HFF-Myc (cell line): ENCODE results near the gene CNGB1.
"Not testable (repeated sequence)": the region's sequence is repeated elsewhere in the genome, so short reads cannot be mapped to it uniquely, and the experiment has no call there.

Source experiments
- DNase-seq: peaks from one replicate; pipeline ENCODE4 v3.0.0-alpha.2; 2011; ENCODE audit warnings: low read depth; ENCODE audit errors: extremely low read depth
- H3K4me3 ChIP-seq: replicated peaks from 2 replicates; pipeline ENCODE4 v1.5.1; 2011; ENCODE audit warnings: low read depth, mild to moderate bottlenecking, control low read depth, low read length
- TF ChIP-seq, protein P1 (sequence below): IDR thresholded peaks from 2 replicates; pipeline ENCODE4 v1.5.1; 2012; ENCODE audit warnings: mild to moderate bottlenecking, low read depth, low read length, control low read depth; ENCODE audit errors: missing control alignments

Gene CNGB1

DNA sequence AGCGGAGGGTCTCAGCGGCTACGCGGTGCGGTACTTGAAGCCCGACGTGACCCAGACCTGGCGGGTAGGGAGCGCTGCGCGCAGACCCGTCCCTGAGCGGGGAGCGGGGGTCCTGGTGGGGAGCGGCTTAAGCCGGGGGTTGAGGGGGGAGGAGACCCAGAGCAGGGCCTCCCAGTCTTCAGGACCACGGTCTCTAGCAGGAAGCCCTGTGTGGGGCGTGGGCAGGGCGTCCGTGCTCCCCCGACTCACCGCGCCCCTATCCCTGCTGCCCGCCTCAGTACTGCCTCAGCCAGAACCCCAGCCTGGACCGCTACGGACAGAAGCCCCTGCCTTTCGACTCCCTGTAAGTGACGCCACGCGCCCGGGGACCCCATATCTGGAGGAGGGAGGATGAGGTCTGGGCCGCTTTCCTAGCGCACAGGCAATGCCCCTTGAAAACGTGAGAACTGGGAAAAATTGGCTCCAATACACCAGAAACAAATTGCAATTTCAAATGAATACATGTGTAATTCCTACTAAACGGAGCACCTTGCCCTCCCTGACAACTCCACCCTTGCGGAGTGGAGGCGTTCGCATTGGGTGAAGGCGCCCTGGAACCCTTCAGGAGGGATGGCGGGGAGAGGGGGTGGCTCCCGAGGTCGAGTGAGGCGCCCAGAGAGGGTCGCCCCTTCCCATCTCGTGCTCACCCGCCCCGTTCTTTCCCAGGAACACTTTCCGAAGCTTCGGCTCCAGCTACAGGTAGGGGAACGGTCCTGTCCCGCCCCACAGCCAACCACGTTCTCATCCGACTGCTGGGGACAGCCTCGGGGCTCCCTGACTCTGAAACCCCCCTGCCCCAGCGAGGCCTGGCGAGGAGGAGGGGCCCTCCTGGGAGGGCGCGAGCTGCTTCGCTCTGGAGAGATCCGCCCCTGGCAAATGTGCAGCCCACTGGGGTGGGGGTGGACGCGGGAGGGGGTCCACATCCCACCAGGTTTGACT lies 14.6 kb upstream of the CNGB1 start:
- peak overlapping the region; percentile 45 for H3K4me3 ChIP-seq
- TF ChIP-seq, protein P1, sequence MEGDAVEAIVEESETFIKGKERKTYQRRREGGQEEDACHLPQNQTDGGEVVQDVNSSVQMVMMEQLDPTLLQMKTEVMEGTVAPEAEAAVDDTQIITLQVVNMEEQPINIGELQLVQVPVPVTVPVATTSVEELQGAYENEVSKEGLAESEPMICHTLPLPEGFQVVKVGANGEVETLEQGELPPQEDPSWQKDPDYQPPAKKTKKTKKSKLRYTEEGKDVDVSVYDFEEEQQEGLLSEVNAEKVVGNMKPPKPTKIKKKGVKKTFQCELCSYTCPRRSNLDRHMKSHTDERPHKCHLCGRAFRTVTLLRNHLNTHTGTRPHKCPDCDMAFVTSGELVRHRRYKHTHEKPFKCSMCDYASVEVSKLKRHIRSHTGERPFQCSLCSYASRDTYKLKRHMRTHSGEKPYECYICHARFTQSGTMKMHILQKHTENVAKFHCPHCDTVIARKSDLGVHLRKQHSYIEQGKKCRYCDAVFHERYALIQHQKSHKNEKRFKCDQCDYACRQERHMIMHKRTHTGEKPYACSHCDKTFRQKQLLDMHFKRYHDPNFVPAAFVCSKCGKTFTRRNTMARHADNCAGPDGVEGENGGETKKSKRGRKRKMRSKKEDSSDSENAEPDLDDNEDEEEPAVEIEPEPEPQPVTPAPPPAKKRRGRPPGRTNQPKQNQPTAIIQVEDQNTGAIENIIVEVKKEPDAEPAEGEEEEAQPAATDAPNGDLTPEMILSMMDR, result no peak
- DNase-seq, result no peak

DNA sequence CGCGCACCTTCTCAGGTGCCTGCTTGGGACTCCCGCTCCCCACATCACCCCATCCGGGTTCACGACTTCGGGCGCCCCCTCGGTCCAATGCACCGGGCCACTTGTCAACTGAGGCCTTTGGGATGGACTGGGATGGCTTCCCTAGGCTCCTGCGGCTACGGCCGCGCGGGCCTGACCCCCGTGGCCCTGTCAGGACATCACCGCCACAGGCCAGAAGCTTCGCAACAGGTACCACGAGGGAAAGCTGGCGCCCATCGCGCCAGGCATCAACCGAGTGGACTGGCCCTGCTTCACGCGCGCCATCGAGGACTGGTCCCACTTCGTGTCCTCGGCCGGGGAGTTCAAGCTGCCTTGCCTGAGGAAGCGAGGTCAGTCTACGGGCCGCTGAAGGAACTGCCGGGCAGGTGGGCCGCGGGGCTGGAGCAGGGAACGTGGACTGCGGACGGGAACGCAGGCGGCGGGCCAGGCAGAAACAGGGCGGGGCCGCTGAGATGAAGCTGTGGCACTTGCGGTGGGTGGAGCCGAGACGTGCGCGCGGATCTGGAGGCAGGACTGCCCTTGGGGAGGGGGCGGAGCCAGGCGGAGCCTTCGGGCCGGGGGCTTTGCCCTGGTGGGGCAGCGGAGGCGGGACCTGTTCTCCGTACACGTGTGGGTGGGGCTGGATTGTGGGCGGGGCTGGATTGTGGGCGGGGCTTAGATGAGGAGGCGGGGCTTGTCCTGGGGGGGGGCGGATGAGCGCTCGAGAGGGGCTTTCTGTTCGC lies 13.7 kb upstream of the CNGB1 start:
- peak overlapping the region; percentile 45 for H3K4me3 ChIP-seq
- TF ChIP-seq, protein P1, result no peak
- peak; percentile 38 for DNase-seq

DNA sequence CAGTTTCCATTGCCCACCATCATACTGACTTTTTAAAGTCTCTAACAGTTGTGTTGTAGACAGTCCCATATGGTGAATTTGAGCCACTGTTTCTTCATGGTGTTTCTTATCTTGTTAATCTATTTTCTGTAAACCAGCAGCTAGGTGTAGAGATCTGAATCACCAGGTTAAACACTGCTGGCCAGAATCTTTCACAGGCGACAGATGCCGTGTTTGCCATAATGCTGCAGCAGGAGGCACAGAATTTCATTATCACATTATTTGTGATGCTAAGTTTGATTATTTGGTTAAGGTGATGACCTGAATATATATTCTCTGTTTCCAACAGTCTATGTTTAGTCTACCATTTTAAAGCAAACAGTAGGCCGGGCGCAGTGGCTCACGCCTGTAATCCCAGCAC lies 11.5 kb upstream of the CNGB1 start:
- TF ChIP-seq, protein P1, result no peak
- DNase-seq, result no peak
- H3K4me3 ChIP-seq, result no peak overlapping the region

DNA sequence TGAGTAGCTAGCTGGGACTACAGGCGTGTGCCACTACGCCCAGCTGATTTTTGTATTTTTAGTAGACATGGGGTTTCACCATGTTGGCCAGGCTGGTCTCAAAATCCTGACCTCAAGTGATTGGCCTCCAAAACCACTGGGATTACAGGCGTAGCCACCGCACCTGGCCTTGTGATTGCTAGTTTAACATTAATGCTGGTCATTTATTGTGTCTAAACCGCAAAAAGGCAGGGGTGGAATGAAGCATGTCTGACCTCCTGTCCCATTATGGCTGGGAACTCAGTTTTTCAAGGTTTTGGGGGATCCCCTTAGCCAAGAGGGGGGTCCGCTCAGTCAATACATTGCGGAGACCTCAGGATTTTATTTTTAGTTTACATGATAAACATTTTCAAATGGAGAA lies 10.7 kb upstream of the CNGB1 start:
- no peak overlapping the region for H3K4me3 ChIP-seq
- TF ChIP-seq, protein P1, result no peak
- no peak for DNase-seq

DNA sequence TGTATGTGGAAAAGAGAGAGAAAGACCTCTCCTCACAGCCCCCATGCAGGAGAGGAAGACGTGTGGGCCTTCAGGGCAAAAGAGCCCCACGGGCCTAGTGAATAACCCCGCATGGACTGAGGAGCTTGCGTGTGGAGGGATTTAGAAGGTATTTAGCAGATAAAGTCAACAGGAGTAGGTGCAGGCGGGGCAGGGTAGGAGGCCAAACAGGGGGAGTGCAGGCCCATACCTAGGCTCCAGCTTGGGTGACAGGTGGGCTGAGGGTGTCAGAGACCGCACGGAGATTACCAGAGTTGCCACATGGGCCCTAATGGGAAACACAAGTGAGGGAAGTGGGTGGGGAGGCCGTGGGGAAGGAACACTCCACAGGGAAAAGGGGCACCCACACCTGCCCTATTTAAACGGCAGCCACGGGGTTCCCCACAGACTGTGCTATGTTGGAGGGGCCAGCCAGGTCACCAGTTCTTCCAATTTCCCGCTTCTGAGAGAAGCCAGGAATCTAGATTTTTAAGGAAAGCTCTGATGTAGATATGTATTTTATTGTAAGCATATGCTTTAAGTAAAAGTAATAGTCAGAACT lies 8.2 kb upstream of the CNGB1 start:
- DNase-seq, result no peak
- no peak overlapping the region for H3K4me3 ChIP-seq
- TF ChIP-seq, protein P1, result no peak

DNA sequence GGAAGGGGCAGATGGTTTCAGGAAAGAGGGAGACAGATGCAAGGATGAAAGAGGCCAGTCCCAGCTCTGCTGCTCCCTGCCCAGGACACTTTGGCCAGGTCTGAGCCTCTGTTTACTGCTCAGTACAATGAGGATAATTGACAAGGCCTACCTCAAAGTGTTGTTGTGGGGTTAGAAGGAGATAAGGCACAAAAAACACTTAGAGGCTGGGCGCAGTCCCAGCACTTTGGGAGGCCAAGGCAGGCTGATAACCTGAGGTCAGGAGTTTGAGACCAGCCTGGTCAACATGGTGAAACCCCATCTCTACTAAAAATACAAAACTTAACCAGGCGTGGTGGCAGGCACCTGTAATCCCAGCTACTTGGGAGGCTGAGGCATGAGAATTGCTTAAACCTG lies 7.1 kb upstream of the CNGB1 start:
- DNase-seq, H3K4me3 ChIP-seq: not testable (repeated sequence)
